ENCODE data around the gene RBM33.

GRCh38 chr7:155787171-155787851, 142.8 kb downstream of the RBM33 start:
- TF ChIP-seq, protein P1, sequence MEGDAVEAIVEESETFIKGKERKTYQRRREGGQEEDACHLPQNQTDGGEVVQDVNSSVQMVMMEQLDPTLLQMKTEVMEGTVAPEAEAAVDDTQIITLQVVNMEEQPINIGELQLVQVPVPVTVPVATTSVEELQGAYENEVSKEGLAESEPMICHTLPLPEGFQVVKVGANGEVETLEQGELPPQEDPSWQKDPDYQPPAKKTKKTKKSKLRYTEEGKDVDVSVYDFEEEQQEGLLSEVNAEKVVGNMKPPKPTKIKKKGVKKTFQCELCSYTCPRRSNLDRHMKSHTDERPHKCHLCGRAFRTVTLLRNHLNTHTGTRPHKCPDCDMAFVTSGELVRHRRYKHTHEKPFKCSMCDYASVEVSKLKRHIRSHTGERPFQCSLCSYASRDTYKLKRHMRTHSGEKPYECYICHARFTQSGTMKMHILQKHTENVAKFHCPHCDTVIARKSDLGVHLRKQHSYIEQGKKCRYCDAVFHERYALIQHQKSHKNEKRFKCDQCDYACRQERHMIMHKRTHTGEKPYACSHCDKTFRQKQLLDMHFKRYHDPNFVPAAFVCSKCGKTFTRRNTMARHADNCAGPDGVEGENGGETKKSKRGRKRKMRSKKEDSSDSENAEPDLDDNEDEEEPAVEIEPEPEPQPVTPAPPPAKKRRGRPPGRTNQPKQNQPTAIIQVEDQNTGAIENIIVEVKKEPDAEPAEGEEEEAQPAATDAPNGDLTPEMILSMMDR (IDR thresholded peaks at IDR 0.05), result no peak
- TF ChIP-seq PHF8 (IDR thresholded peaks at IDR 0.05; ENCODE audit: borderline replicate concordance, low read depth) (no peak), HOXA7 (CRISPR knock-in tag; IDR thresholded peaks at IDR 0.05) (no peak), SMC3 (IDR thresholded peaks at IDR 0.05) (no peak), RCOR1 (IDR thresholded peaks at IDR 0.05; ENCODE audit: low read depth, low read length) (no peak)
- TF ChIP-seq, protein P2, sequence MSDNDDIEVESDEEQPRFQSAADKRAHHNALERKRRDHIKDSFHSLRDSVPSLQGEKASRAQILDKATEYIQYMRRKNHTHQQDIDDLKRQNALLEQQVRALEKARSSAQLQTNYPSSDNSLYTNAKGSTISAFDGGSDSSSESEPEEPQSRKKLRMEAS (IDR thresholded peaks at IDR 0.05), result no peak

Measured in A549 (cell line).